Mucosa of rectum (tissue), 2 donors: Measurements from ENCODE around the gene MYOM1.

Experiments
- H3K27ac ChIP-seq, 2 donors: one replicate each; pipeline ENCODE4 v1.7.0; 2013; ENCODE audit warnings: inconsistent platforms in 2 of 2, low read depth in 2 of 2, low read length in 2 of 2
- H3K27me3 ChIP-seq, 2 donors: one replicate each; pipeline ENCODE4 v1.7.0; 2013; ENCODE audit warnings: low read length in 2 of 2; ENCODE audit not compliant: control insufficient read depth in 2 of 2, insufficient read depth in 2 of 2
- H3K36me3 ChIP-seq, 2 donors: one replicate each; pipeline ENCODE4 v1.7.0; 2013; ENCODE audit warnings: low read length in 2 of 2; ENCODE audit not compliant: control insufficient read depth in 2 of 2, insufficient read depth in 2 of 2
- H3K4me1 ChIP-seq, 2 donors: one replicate each; pipeline ENCODE4 v1.7.0; 2013; ENCODE audit warnings: low read length in 2 of 2, mild to moderate bottlenecking in 1 of 2; ENCODE audit not compliant: control insufficient read depth in 2 of 2, insufficient read depth in 2 of 2
- H3K4me3 ChIP-seq, 2 donors: one replicate each; pipeline ENCODE4 v1.7.0; 2013; ENCODE audit warnings: low read length in 2 of 2
- H3K9ac ChIP-seq, 2 donors: one replicate each; pipeline ENCODE4 v1.7.0; 2013; ENCODE audit warnings: low read length in 2 of 2, low read depth in 1 of 2, mild to moderate bottlenecking in 1 of 2
- H3K9me3 ChIP-seq, 2 donors: one replicate each; pipeline ENCODE4 v1.7.0; 2013; ENCODE audit warnings: low read length in 2 of 2; ENCODE audit not compliant: control insufficient read depth in 2 of 2
- donor health status: healthy.
- donor health status: Normal muscosa, but diverticular disease.

MYOM1 gene

DNA sequence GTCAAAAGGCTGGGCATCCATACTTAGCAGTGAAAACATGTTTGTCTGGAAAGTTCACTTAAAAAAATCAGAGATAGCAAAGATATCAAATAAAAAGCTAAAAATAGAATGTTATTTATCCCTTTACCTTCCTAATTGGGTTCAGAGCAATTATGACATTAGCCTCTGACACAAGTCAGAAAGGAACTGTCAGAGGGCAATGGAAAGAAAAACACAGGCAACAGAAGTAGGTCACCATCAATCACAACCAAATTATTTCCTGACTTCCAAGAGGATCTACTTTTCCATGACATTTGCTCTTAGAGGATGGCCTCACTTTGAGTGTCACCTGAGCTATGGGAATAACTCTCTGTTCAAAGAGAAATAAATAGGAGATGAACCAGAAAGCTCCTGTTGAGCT is 27.5 kb downstream of the MYOM1 start:
- no peak overlapping the region for H3K9ac ChIP-seq
- no peaks in the 10 kb centered on the region for H3K9me3 ChIP-seq
- H3K27me3 ChIP-seq: no peaks in the 10 kb centered on the region
- H3K4me3 ChIP-seq: no peak overlapping the region
- H3K4me1 ChIP-seq: no peaks in the 10 kb centered on the region
- H3K27ac ChIP-seq: no peak overlapping the region
- H3K36me3 ChIP-seq: no peaks in the 10 kb centered on the region

DNA sequence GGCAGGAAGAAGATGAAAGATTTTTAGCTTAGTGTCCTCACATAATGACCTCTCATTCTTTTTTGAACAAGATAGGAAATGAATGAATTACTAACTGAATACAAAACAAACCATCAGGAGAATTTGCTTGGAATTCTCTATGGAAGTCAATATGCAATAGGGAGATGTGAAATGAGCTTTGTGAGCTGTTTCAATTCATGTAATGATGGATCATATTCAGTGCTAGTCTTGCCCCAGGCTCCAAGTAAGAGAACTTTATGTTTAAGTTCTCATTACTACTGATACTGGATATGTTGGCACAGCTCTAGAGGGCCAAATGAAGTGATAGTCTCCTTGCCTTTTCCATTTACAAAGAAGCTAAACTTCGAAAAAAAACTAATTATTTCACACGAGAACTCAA is 29.2 kb downstream of the MYOM1 start:
- H3K27me3 ChIP-seq: no peaks in the 10 kb centered on the region
- no peaks in the 10 kb centered on the region for H3K9me3 ChIP-seq
- H3K36me3 ChIP-seq: no peaks in the 10 kb centered on the region
- no peak overlapping the region for H3K9ac ChIP-seq
- no peaks in the 10 kb centered on the region for H3K4me1 ChIP-seq
- H3K4me3 ChIP-seq: no peak overlapping the region
- H3K27ac ChIP-seq: no peak overlapping the region

DNA sequence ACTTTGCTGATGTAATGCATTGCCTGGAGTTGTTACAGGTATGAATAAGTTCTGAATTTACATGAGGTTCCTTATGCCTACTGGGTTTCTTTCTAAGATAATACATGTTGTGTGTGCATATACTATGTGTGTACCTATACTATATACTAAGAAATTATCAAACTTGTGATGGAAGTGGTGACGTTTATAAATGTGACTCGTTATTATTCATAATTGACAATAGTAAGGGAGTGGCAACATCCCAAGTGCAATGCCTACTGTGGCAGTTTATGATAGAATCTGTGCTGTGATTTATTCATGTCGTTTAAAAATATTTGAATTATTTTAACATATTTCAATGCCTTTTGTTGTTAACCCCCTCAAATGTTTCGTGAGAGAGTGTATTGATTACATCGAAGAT is 29.9 kb downstream of the MYOM1 start:
- Histone ChIP-seq H3K9ac (no peak overlapping the region), H3K4me1 (no peaks in the 10 kb centered on the region), H3K4me3 (no peak overlapping the region), H3K27me3 (no peaks in the 10 kb centered on the region), H3K36me3 (no peaks in the 10 kb centered on the region), H3K9me3 (no peaks in the 10 kb centered on the region), H3K27ac (no peak overlapping the region)

DNA sequence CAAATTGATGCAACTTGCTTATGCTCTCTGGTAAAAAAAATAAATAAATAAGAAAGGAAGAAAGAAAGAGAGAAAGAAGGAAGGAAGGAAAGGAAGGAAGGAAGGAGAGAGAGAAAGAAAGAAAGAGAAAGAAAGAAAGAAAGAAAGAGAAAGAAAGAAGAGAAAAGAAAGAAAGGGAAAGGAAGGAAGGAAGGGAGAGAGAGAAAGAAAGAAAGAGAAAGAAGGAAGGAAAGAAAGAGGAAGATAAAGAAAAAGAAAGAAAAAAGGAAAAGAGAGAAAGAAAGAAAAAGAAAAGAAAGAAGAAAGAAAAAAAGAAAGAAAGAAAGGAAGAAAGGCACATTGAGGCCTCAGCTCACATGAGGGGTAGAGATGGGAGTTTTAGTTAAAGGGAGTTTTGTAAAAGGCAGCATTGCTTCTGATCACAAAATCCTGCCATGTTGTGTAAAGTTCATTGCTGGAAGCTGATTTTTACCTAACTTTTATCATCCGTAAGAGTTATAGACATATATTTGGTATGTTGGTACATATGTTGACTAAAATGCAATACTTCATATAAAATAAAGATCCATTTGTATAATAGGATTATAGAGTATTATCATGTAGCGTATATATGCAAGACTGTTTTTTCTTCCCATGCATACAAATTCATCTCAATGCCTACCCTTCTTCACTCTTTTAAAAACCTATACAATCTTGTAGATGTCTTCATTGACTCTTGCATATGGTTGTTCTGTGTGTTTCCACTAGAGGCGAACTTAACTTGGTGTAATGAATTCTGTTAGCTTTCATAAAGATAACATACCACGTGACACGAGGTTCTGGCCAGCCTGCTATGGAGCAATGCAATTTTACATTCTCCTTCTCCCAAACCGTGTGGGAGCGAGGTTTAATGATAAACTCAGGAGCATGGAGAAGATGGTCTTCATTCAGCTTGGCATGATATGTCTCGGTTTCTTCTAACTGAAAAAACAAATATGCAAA is 32.8 kb downstream of the MYOM1 start:
- Histone ChIP-seq H3K9me3 (no peaks in the 10 kb centered on the region), H3K27ac (no peak overlapping the region), H3K9ac (no peak overlapping the region), H3K27me3 (no peaks in the 10 kb centered on the region), H3K36me3 (no peaks in the 10 kb centered on the region), H3K4me1 (no peaks in the 10 kb centered on the region), H3K4me3 (no peak overlapping the region)

DNA sequence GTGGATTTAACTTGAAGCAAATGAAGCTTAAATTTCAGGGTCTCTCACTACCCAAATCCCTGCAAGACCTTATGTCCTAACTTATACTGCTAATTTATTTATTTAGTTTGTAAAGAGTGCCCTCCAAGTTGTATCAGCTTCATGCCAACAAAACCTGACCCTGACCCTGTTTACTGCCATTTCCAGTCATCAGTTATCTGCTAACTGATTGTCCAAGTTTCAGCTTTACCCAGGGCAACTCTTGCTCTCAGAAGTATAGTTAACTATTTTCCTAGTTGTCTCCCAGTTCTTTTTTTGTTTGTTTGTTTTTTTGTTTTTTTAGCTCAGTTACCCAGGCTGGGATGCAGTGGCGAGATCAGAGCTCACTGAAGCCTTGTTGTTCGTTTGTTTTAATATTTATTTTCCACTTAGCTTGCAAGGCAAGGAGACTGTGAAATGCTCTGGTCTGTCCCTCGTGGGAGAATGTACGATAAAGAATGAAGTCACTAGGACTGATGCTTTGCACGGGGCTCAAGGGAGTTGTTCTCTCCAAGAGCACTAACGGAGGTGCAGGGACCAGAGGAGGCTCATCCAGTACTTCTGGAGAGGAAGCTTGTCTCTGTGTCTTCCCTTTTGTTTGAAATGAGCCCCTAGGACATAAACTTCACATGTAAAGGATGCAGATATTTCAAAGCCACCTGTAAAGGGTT is 35.3 kb downstream of the MYOM1 start:
- Histone ChIP-seq H3K4me1 (no peaks in the 10 kb centered on the region), H3K9me3 (no peaks in the 10 kb centered on the region), H3K9ac (no peak overlapping the region), H3K27me3 (no peaks in the 10 kb centered on the region), H3K36me3 (no peaks in the 10 kb centered on the region), H3K4me3 (no peak overlapping the region), H3K27ac (no peak overlapping the region)

DNA sequence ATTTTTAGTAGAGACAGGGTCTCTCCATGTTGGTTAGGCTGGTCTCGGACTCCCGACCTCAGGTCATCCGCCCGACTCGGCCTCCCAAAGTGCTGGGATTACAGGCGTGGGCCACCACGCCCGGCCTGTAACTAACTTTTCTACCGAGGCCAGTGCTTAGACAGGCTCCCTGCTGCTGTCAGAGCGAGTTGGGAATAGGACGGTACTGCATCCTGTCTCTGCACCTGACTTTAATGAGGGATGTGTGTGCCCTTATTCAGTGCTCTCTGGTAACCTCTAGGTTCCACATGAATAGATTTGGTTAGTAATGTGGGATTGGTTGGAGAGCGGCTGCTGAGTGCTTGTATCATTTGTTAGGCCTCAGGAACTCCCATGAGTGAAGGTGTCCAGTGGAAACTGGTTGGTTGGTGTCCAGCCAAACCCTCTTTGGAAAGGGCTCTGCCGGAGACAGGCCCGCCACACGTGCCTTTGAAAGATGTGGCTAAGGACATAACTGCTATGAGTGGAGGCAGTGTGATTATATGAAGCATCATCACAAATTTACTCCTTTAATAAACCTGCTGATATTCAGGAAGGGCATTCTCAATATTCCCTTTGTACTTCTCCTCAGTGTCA is 36.6 kb downstream of the MYOM1 start:
- Histone ChIP-seq H3K36me3 (no peaks in the 10 kb centered on the region), H3K4me1 (no peaks in the 10 kb centered on the region), H3K4me3 (no peak overlapping the region), H3K27ac (no peak overlapping the region), H3K9ac (no peak overlapping the region), H3K27me3 (no peaks in the 10 kb centered on the region), H3K9me3 (no peaks in the 10 kb centered on the region)

DNA sequence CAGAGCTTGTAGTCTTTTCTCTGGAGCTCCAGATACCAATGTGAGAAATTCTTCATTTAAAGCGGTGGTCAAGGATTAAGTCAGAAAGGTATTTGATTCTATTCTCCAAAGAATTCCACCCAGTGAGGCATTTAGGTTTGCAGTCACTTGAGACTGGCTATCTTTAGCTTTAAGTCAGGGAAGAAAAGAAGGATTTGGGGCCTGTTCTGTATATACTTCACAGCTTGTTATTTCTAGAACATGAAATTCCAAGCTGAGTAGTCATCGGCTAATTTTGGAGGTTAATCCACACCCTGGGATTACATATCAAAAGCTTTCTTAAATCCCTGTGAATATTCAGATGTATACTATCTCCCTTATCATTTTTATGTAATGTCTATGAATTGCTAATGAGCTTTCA is 39.4 kb downstream of the MYOM1 start:
- no peaks in the 10 kb centered on the region for H3K27me3 ChIP-seq
- H3K27ac ChIP-seq: no peak overlapping the region
- no peaks in the 10 kb centered on the region for H3K9me3 ChIP-seq
- no peak overlapping the region for H3K4me3 ChIP-seq
- no peak overlapping the region for H3K9ac ChIP-seq
- H3K36me3 ChIP-seq: no peaks in the 10 kb centered on the region
- no peaks in the 10 kb centered on the region for H3K4me1 ChIP-seq

DNA sequence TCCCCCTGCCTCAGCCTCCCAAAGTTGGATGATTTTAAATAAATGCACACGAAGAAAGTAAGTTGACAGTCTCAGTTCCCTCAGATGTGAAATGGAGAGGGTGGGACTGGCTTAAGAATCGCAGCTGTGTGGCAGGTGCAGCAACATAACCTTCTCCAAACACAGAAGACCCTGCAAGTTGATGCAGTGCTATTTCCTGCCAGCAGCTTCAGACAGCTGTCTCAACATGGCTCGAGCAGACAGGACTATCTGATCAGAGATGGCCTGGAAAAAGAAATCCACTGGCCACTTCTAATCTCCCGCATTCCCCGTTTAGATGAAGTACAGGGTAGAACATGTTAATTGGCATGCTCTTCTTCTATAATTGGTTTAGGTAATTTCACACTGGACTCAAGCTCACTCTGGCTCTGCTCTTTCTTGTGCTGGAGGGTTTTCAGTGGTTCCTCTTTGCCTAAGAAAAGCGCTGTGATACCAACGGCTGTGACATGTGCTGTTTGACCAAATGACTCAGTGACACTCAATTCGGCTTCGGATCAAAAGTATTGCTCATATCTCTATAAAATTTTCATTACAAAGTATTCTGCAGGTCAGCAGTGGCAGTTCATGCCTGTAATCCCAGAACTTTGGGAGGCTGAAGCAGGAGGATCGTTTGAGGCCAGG is 40.2 kb downstream of the MYOM1 start:
- Histone ChIP-seq H3K27ac (no peak overlapping the region), H3K27me3 (no peaks in the 10 kb centered on the region), H3K9me3 (no peaks in the 10 kb centered on the region), H3K36me3 (no peaks in the 10 kb centered on the region), H3K9ac (no peak overlapping the region), H3K4me3 (no peak overlapping the region), H3K4me1 (no peaks in the 10 kb centered on the region)

DNA sequence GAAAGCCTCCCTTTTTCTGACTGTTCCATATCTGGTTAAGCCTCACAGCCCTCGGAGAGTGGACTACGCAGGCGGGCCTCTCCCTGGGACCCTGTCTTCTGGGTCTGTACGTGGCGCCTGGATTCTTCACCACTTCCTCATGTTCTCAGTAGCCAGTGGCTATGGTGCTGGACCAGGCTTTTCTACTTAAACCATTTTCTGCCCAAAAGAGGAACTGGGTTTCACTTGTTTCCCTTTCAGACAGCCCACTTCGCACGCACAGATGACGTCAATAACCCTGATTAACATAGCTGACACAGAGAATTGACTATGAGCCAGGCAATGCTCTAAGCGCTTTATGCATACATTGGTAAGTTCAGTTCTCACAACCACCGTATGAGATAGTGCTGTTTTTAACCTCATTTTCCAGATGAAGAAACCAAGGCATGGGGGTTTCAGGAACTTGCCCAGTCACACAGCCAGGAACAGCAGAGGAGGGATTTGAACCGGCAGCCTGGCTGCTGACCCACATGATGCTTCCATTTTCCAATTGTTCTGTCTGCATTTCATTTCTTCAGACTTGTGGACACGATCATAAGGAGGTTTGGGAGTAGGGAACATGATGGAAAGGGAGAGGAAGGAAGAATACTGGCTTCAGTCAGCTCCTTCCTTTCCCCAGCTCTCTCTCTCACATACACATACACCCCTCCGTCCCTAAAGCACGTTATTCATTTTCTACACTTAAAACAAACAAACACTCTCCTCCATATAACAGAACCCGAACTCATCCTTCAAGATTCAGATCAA is 41.7 kb downstream of the MYOM1 start:
- no peaks in the 10 kb centered on the region for H3K4me1 ChIP-seq
- H3K36me3 ChIP-seq: no peaks in the 10 kb centered on the region
- H3K27ac ChIP-seq: peak overlapping the region; percentile 38 to 59
- no peaks in the 10 kb centered on the region for H3K27me3 ChIP-seq
- H3K9me3 ChIP-seq: no peaks in the 10 kb centered on the region
- H3K9ac ChIP-seq: no peak overlapping the region
- H3K4me3 ChIP-seq: no peak overlapping the region
